Nephron progenitor cell (in vitro differentiated cells): ENCODE data around the gene CERS4.
A peak's percentile ranks its signal among the peaks of the same experiment; 100 is the strongest.
"Not testable (repeated sequence)": the region's sequence is repeated elsewhere in the genome, so short reads cannot be mapped to it uniquely, and the experiment has no call there.

Experiments
- DNase-seq: peaks from one replicate; pipeline ENCODE4 v3.0.0; 2021
- H3K27ac Mint-ChIP-seq: 2 replicates; pipeline ENCODE4 v1.8.0; 2021; ENCODE audit warnings: mild to moderate bottlenecking, moderate library complexity, mixed read lengths
- H3K27me3 Mint-ChIP-seq: 2 replicates; pipeline ENCODE4 v1.8.0; 2021; ENCODE audit warnings: mild to moderate bottlenecking, low read depth, mixed read lengths; ENCODE audit not compliant: poor library complexity
- H3K36me3 Mint-ChIP-seq: 2 replicates; pipeline ENCODE4 v1.8.0; 2021; ENCODE audit warnings: low read depth, mixed read lengths
- H3K4me1 Mint-ChIP-seq: 2 replicates; pipeline ENCODE4 v1.8.0; 2021; ENCODE audit warnings: mixed read lengths
- H3K4me3 Mint-ChIP-seq: 2 replicates; pipeline ENCODE4 v1.8.0; 2021; ENCODE audit warnings: mild to moderate bottlenecking, moderate library complexity, mixed read lengths
- H3K9me3 Mint-ChIP-seq: 2 replicates; pipeline ENCODE4 v1.8.0; 2021; ENCODE audit warnings: mild to moderate bottlenecking, moderate library complexity, mixed read lengths
- CTCF ChIP-seq: fragments of 200-600 bp; sonication (generic); IDR thresholded peaks from 2 replicates; pipeline ENCODE4 v1.5.0; 2021; ENCODE audit warnings: antibody characterized with exemption

Gene CERS4

GRCh38 chr19:8196271-8196927, 12.8 kb upstream of the CERS4 start:
- no peaks in the 10 kb centered on the region for H3K9me3 Mint-ChIP-seq
- no peaks in the 10 kb centered on the region for H3K27me3 Mint-ChIP-seq
- H3K4me1 Mint-ChIP-seq, result peaks cover 51% of the 10 kb centered on the region
- TF ChIP-seq CTCF, result no peak
- no peak for DNase-seq
- peak overlapping the region; percentile 98 for H3K27ac Mint-ChIP-seq
- H3K4me3 Mint-ChIP-seq, result no peak overlapping the region
- no peaks in the 10 kb centered on the region for H3K36me3 Mint-ChIP-seq

GRCh38 chr19:8203288-8204120, 5.7 kb upstream of the CERS4 start:
- DNase-seq, H3K36me3 Mint-ChIP-seq, H3K4me3 Mint-ChIP-seq, H3K27me3 Mint-ChIP-seq, H3K27ac Mint-ChIP-seq, H3K9me3 Mint-ChIP-seq: not testable (repeated sequence)
- peaks cover 12% of the 10 kb centered on the region for H3K4me1 Mint-ChIP-seq

DNA sequence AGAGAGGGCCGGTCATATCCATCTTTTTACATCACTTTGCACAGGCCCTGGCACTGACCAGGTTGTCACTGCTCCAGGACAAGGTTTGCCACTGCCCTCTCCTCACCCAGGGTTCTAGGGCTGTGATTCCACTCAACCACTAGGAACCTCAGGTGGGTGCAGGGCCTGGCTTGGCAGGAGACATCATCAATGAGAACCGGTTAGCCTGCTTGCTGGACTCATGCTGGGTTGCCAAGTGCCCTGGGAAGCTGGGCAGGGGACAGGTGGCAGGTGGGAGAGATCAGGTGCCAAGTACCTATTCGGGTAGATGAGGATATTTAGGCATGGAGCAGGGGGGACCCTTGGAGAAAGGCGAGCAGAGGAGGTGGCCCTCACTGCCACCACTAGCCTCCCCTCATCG, 4.2 kb upstream of the CERS4 start:
- no peak for DNase-seq
- TF ChIP-seq CTCF, result no peak
- Mint-ChIP-seq H3K4me1 (peaks cover 16% of the 10 kb centered on the region), H3K36me3 (no peaks in the 10 kb centered on the region), H3K4me3 (no peak overlapping the region), H3K9me3 (no peaks in the 10 kb centered on the region), H3K27me3 (peaks cover 3% of the 10 kb centered on the region), H3K27ac (no peak overlapping the region)

DNA sequence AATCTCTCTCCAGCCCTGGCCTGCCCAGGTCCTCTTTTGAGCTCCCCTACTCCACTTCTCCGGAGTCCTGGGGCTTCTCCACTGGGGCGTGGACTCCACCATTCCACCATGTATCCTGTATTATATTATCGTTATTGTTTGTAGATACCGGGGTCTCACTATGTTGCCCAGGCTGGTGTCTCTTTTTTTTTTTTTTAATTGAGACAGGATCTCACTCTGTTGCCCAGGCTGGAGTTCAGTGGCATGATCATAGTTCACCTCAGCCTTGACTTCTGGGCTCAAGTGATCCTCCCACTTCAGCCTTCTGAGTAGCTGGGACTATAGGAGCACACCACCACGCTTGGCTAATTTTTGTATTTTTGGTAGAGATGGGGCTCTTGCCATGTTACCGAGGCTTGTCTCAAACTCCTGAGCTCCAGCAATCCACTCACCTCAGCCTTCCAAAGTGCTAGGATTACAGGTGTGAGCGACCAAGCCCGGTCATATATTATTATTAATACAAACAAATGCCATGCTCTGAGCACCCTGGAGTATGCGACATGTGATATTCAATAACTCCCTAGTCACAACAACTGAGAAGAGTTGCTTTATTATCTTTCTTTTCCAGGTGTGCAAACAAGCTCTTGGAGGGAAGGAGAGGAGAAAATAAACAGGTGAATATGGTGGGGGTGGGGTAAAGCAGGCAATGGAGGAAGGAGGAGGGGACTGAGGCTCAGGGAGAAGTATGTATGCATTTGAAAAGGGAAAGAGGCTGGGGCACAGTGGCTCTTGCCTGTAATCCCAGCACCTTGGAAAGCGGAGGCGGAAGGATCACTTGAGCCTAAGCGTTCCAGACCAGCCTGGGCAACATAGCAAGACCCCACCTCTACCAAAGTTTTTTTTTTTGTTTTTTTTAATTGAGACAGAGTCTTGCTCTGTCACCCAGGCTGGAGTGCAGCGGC, 2.8 kb upstream of the CERS4 start:
- Mint-ChIP-seq H3K36me3 (no peaks in the 10 kb centered on the region), H3K9me3 (no peaks in the 10 kb centered on the region), H3K4me3 (no peak overlapping the region), H3K27me3 (peaks cover 9% of the 10 kb centered on the region), H3K4me1 (peaks cover 24% of the 10 kb centered on the region), H3K27ac (no peak overlapping the region)
- TF ChIP-seq CTCF, result no peak
- DNase-seq, result no peak

DNA sequence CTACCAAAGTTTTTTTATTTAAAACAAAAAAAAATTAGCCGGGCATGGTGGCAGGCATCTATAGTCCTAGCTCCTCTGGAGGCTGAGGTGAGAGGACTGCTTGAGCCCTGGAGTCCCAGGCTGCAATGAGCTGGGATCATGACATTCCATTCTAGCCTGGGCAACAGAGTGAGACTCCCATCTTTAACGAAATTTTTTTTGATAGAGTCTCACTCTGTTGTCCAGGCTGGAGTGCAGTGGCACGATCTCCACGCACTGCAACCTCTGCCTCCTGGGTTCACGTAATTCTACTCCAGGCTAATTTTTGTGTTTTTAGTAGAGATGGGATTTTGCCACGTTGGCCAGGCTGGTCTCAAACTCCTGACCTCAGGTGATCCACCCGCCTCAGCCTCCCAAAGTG, 1.8 kb upstream of the CERS4 start:
- not testable (repeated sequence) for H3K9me3 Mint-ChIP-seq, H3K4me3 Mint-ChIP-seq, DNase-seq, H3K36me3 Mint-ChIP-seq, H3K27ac Mint-ChIP-seq
- Mint-ChIP-seq H3K27me3 (peaks cover 14% of the 10 kb centered on the region), H3K4me1 (peaks cover 33% of the 10 kb centered on the region)

DNA sequence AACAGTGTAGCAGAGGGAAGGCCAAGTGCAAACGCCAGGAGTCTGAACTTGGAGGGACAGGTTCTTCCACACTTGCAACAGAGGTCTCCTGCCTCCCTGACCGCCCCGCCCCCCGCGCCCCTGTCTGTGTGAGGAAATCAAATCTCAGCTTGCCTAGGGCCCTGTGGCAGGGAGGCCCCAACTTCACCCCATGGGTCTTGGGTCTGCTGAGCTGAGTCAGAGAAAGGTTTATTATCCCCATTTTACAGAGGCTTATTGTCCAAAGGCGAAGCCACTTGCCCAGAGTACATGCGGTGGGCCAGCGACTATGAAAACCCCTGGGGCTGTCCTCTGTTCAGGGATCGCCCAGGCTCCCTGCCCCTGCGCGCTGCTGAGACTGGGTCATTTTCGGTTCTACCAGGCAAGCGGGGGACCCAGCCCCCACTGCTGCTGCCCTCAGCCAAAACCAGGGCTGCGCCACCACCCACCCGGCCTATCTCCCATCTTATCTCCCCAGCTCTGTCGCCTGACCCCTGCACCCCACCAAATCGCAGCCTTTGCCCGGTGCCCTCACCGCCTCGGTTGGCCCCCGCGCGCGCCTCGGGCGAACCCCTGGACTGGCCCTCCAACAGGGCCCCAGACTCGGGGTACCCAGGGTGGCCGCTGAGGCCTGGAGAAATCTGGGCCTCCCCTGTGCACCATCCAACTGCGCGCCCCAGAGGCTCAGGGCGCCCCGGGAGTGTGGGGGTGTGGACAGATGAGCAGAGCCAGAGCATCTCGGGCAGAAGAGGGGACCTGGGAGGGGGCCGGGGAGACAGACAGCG, 850 bp upstream of the CERS4 start:
- Mint-ChIP-seq H3K27ac (no peak overlapping the region), H3K36me3 (no peaks in the 10 kb centered on the region), H3K27me3 (peaks cover 14% of the 10 kb centered on the region), H3K4me3 (peak overlapping the region; percentile 77), H3K9me3 (no peaks in the 10 kb centered on the region), H3K4me1 (peaks cover 33% of the 10 kb centered on the region)
- TF ChIP-seq CTCF, result no peak
- peak; percentile 15 for DNase-seq
